Stimulated activated CD4-positive, alpha-beta T cell treated with anti-CD3 and anti-CD28 coated beads, TNF-alpha, amount 100 ng/mL, for 24 hours (primary cell): ENCODE results near the gene TFRC.
"Not testable (repeated sequence)": the region's sequence is repeated elsewhere in the genome, so short reads cannot be mapped to it uniquely, and the experiment has no call there.

Source experiments
- DNase-seq, 3 experiments: peaks; one replicate each; pipeline ENCODE4 v3.0.0-alpha.2; 2020; ENCODE audit warnings: low read depth in 3 of 3

Gene TFRC

DNA sequence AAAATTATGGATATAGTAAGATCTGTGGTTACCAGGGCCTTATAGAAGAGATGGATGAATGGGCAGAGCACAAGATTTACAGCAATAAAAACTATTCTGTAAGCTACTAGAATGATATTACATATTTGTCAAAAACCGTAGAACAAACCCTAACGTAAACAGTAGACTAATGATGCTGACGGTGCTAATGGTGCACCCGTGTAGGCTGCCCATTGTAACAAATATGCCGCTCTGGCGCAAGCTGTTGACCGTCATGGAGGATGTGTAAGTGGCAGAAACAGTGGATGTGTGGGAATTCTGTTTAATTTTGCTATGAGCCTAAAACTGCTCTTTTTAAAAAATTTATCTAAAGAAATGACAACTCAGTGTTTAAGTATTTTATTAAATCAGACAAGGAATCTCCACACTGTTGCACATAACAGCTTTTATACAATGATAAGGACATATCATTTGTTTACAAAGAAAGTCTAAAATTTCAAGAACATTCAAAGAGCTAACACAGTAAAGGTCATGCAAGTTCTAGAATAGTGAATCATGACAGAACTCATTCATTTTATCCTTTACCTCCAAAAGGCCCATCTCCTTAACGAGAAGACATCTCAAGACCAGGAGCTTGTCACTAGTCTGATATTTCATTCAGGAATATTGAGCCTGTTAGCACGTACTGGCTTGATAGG, 32.8 kb downstream of the TFRC start:
- no peak for DNase-seq

DNA sequence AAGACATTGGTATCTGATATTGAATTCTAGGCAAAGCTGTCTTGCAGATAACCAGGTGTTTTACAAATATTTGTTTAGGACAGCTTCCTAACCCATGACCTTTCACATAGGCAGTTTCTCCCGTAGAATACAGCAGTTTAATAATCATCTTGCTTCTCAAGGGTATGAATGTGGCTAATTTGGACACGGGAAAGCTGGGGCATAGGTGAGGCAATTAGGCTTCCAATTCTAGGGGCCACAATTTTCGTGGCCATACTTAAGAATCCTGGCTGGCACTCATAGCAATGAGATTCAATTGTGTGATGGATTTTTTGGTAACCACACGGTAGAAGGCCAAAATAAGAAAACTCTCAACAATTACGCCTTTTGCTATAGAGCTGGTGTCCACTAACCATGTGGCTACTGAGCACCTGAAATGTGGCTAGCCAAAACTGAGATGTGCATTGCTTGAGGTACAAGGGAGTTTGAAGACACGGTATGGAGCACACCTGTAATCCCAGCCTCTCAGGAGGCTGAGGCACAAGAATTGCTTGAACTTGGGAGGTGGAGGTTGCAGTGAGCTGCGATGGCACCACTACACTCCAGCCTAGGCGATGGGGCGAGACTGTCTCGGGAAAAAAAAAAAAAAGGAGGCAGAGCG, 34.4 kb downstream of the TFRC start:
- no peak for DNase-seq

DNA sequence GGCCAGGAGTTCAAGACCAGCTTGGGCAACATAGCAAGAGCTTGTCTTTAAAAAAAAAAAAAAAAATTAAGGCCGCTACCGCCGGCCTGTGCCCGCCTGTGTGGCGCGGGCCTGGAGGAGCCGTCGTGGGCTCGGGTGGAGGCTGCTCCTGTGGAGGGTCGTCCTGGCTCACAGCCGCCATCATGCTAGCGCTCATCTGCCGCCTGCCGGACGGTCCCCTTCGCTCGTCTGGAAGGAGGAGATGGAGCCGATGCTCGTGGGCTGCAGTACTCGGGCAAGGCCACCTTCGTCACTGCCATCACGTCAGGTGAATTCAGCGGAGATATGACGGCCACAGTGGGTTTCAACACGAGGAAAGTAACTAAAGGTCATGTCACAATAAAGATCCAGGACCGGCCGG, 37.4 kb downstream of the TFRC start:
- no peak for DNase-seq

DNA sequence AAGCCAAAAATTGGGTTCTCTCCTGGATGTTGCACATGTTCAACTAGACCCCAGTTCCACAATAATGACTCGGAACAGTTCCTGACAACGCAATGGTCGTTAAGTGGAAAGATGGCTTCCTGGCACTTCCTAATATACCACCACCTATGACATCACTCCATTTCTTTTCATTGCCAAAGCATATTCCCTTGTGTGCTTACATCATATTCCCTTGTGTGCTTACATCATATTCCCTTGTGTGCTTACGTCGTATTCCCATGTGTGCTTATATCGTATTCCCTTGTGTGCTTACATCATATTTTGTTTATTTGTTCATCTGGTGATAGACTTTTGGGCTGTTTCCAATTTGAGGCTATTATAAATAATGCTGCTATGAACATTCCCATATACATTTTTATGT, 39.2 kb downstream of the TFRC start:
- DNase-seq = no peak

DNA sequence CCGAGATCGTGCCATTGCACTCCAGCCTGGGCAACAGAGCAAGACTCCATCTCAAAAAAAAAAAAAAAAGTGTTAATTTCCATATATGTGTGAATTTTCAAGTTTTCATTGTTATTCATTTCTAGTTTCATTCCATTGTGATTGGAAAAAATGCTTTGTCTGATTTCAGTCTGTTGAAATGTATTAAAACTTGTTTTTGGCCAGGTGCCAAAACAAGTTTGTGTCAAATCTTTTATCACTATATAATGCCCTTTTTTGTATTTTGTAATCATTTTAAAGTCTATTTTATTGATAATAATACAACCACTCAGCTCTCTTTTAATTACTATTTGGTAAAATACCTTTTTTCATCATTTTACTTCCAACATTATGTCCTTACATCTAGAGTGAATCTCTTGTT, 42.5 kb downstream of the TFRC start:
- DNase-seq = no peak

DNA sequence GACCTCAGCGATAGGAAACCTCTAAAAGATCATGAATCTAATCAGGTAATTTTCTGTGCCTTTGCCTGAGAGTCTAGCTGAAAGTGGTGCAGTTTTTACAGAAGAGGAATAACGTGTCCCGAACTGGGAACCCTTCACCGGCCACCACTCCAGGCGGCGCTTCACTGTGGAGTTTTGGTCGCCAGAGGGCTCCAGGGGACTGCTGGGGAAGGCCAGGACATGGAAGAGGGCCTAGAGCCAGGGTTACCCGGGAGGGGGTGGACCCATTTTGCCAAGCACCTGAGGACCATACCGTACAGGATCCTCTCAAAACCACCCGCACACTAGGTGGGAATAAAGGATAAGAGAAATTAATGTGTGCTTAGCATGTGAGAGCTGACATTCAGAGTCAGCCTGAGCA, 55.8 kb downstream of the TFRC start:
- not testable (repeated sequence) for DNase-seq

DNA sequence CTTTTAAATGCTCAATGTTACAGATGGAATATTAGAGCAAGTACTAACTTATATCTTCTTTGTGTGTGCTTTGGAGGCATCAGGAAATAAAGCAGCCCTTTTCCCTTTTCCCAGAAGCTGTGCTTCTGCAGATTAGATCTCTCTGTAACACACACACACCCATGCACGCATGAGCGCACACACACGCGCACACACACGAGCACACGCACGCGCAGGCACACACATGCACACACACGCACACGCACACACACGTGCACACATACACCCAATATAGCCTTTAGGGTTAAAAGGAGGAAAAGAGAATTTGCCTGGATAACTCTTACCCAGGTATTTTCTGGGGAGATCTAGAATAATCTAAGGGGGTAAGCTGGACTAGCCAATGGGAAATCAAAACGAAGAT, 56.9 kb downstream of the TFRC start:
- no peak for DNase-seq

DNA sequence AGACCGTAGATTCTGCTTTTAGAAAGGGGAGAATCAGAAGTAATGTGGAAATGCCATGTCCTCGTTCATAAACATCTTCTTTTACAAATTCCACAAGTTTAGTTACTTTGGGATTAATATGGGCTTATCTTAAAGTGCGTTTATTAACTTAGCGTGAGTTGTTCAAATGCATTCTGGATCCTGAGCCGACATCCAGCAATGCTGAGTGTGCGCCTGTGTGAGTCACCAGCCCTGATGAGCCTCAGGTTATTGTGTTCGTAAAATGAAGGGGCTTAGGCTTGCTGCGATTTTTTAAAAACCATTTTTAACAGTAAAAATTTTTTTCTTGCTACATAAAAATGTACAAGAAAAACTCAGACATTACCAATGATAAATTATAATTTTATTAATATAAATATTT, 57.9 kb downstream of the TFRC start:
- no peak for DNase-seq

DNA sequence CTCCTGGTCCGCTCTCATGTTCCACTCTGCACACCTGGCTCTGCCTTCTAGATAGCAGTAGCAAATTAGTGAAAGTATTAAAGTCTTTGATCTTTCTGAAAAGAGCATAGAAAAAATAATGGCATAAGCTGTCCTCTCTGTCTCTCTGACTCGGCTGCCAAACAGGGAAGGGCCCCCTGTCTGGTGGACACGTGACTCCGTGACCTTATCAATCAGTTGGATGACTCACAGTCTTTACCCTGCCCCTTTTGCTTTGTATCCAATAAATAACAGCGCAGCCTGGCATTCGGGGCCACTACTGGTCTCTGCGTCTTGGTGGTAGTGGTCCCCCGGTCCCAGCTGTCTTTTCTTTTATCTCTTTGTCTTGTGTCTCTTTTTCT, 59.4 kb downstream of the TFRC start:
- DNase-seq = not testable (repeated sequence)

DNA sequence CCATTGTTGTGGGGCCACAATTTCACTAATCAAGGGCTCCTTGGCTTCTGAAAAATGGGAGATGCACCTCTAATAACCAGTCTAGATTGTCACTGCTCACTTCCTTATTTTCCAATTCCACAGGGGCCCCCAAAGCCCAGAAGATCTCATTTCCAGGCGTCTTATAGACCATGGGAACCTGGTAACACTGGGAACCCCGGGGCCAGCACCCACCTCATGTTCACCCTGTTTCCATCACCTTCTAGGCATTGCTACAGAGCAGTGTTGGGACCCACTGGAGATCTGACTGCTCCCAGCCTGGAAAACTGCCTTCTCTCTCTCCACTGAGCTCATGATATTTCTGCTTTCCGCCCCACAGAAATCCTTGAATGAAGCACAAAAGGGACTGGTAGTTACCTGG, 61.5 kb downstream of the TFRC start:
- DNase-seq = no peak

DNA sequence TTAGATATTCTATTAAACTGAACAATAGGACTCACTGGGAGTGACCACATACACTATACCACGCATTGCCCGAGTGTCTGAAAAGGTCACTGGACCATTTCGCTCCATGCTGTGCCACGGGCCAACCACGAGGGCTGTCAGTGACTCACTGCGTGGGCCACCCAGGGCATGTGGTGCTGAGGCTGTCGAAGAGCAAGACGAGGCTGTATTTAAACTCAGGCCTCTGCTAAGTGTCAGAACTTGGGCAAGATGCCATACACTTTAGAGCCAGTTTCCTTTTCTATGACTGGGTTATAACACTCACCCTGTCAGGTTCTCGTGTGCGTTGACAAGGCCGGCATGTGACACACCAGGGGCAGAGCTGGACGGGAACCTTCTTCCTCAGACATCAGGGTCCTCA, 62.3 kb downstream of the TFRC start:
- DNase-seq = not testable (repeated sequence)

DNA sequence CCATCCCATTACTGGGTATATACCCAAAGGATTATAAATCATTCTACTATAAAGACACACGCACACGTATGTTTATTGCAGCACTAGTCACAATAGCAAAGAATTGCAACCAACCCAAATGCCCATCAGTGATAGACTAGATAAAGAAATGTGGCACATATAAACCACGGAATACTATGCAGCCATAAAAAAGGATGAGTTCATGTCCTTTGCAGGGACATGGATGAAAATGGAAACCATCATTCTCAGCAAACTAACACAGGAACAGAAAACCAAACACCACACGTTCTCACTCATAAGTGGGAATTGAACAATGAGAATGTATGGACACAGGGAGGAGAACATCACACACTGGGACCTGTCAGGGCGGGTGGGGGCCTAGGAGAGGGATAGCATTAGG, 63.7 kb downstream of the TFRC start:
- not testable (repeated sequence) for DNase-seq

DNA sequence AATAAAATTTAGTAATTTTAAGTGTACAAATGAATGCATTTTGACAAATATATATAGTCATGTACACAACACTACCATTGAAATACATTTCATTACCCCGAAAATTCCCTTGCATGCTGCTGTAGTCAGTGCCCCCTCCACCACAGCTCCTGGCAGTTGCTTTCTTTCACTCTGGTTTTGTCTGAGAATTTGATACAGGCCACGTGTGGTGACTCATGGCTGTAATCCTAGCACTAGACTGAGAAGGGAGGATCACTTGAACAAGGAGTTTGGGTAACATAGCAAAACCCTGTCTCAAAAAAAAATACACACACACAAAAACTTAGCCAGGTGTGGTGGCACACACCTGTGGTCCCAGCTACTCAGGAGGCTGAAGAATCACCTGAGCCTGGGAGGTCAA, 65.4 kb downstream of the TFRC start:
- no peak for DNase-seq

DNA sequence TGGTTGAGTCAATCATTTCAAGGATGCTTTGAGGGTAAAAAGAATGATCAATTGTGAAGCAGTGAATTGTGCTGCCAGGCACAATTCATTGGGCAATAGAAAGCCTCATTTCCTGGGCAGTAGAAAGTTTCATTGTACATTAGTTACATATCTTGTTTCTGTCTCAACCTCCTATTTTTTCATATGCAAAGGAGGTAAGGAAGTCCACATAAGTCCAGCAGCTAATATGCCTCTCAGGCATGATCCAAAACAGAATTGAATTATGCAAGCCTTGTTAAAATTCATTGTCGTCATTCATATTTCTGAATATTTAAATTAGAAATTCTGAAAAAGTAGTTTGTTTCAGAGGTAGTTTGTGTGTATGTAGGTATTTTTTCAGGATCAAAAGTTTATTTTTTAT, 65.8 kb downstream of the TFRC start:
- DNase-seq = no peak

DNA sequence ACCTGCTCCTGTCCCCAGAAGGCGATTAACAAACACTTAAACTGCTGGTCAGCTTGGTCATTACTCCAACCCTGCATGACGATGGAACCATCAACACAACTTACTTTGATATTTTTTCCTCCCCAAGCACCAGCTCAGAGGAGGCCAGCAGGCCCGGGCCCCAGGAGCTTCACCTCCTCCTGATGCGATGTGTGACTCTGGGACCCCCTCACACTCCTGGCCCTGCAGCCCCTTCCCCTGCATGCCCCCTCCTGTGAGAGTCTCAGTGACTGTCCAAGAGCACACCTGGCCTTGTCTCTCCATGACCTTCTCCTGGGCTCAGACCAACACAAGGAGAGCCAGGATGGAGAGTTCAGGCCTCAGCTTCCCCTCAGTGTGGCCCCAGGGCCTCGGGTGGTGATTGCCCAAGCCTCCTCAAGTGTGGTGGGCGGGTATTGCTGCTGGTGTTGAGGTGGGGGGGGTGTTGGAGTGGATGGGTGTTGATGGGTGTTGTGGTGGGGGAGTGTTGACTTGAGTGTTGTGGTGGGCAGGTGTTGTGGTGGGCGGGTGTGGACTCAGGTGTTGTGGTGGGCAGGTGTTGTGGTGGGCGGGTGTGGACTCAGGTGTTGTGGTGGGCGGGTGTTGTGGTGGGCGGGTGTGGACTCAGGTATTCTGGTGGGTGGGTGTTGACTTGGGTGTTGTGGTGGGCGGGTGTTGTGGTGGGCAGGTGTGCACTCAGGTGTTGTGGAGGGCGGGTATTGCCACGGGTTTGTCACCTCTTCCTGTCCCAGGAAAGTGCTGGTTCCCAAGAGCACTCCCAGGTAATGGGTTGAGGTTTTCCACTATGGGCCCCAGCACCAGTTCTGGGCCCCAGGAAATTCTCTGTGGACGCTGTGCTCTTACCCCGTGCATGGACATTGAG, 68.1 kb downstream of the TFRC start:
- no peak for DNase-seq

DNA sequence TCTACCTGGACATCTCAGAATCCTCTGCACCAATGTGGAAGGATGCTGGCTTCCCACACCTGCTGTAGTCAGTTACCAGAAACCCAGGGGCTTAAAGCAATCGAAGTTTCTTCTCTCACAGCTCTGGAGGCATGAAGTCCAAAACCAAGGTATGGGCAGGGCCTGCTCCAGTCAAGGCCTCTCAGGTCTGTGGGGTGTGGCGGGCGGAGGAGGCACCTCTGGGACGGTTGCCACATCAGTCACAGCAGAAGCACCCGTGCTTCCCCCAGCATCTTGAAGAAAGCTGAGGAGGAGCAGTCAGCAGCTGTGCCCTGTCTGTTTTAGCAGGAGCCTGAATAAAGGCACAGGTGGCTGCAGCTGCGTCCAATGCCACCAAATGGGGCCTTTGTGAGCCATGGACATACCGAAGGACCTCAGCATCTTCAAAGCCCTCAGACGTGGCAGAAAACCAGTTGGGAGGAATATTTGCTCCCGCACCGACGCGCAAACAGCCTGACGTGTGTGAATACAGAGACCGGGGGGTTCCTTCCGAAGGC, 68.9 kb downstream of the TFRC start:
- no peak for DNase-seq

DNA sequence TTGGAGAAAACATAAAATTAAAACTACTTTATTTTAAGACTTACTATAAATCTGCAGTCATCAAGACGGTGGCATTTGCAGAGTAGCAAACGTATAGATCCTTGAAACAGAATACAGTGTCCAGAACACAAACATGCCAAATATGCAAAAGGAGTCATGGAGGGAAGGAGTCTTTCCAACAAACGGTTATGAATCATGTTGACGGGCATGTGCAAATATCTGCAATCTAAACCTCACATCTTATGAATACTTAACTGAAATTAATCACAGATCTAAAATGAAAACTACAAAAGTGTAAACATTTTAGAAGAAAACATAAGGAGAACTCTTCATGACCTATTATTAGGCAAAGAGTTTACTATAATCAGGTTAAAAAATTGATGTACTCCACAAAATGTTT, 69.4 kb downstream of the TFRC start:
- no peak for DNase-seq

DNA sequence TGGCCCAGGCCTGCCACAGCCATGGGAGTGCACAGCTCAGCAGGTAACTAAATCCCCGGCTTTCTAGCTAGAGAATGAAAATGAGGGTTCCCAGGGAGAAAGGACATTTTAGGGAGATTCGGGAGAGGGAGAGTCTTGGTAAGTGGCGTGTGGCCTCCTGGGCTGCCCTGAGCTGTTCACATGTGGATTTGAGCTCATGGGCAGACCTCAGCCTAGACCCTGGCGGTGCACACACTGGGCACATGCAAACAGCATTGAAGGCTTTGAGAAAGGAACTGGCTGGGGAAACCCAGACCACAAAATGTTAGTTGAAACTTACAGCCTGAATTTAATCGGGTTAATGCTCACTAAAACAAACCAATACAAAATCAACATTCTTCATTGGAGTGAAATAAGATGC, 72.4 kb downstream of the TFRC start:
- no peak for DNase-seq

DNA sequence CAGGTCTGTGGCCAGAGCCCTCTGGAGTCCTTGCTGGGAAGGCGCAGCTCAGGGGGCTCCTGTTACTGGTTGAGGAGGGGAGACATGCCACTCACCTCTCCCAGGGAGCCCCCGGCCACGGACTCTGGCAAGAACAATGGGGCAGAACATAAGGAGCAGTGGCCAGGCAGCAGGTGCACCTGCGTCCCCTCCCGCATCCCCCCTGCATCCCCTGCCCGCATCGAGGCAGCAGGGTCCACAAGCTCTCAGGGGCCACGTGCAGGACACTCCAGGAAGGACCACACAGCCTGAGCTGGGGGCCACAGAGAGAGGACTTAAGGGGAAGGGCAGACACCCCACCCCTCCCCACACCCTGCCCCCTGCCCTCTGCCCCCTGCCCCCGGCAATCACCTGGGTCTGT, 73.0 kb downstream of the TFRC start:
- no peak for DNase-seq

DNA sequence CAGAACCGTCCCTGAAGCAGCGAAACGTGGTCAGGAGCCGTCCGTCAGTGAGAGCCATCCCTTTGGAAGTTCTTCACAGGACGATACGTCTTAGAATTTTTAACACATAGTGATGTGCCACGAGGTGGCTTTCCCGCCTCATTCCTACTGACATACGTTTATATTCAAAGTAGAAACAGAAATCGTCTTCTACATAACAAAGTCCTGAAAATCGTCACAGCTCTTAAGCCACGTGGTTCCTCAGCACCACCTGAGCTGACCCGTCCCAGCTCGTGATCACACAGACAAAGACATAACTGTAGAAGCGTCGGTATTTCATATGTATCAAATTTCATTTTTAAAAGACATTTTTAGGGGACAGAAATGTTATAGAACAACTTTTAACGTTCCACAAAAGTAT, 73.5 kb downstream of the TFRC start:
- no peak for DNase-seq

DNA sequence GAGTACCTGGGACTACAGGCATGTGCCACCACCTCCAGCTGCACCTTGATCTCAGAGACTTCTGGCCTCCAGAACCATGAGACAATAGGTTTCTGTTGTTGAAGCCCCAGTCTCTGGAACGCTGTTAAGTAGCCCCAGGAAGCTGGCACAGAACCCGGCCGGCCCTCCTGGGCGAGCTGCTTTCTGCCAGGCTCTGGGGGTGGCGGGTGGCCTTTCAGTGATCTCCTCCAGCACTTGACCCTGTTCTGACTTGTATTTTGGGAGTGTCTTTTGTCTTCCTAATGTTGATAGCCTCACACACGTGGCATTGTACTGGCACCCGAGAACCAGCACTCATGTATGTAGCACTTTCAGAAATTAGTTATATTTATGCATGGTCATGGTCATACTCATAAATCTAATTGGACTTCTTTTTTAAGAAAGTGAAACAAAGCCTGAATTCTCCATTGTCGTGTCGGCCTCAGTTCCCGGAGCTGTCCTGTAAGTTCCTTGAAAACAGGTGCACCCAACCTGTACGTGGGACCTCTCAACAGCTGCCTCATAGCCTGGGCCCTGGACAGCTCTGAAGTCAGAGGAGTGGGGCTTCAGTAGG, 74.0 kb downstream of the TFRC start:
- DNase-seq = no peak

DNA sequence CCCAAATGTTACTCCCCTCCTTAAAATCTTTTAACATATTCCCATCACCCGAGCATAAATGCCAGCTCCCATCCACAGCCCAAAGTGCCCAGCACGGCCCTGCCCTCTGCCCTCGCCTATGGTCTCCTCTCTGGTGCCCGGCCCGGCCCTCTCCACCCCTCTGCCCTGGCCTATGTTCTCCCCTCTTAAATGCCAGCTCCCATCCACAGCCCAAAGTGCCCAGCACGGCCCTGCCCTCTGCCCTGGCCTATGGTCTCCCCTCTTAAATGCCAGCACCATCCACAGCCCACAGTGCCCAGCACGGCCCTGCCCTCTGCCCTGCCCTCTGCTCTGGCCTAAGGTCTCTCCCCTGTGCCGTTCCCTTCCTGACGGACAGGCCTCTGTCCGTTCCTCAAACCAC, 76.6 kb downstream of the TFRC start:
- DNase-seq = not testable (repeated sequence)
